Activated T-cell treated with anti-CD3 and anti-CD28 coated beads, Interleukin-2, amount 50 U/mL, for 48 hours (primary cell): ENCODE results near the gene RGS2.

Experiments used
- DNase-seq, 2 experiments: peaks; one replicate each; pipeline ENCODE4 v3.0.0-alpha.2; 2020

Gene RGS2

GRCh38 chr1:192831706-192832355 is 23.0 kb downstream of the RGS2 start:
- DNase-seq: no peak

GRCh38 chr1:192832492-192832891 is 23.7 kb downstream of the RGS2 start:
- DNase-seq: no peak

DNA sequence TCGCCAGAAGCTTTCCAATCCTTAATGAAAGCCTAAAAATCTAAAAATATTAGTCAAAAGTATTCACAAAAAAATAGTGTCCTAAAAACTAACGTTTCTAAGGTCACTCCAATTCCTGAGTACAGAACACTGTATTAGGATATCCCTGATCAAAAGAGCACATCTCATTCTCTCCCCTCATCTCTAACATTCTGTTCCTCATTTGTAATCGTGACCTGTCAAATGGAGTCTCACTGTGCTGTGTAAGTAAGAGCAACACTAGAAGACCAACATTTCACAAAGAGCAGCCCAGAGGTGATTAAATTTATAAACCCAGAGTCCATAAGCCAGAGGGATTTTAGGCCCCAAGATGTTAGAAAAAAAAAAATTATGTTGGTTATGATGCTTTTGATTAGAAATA is 26.3 kb downstream of the RGS2 start:
- no peak for DNase-seq

DNA sequence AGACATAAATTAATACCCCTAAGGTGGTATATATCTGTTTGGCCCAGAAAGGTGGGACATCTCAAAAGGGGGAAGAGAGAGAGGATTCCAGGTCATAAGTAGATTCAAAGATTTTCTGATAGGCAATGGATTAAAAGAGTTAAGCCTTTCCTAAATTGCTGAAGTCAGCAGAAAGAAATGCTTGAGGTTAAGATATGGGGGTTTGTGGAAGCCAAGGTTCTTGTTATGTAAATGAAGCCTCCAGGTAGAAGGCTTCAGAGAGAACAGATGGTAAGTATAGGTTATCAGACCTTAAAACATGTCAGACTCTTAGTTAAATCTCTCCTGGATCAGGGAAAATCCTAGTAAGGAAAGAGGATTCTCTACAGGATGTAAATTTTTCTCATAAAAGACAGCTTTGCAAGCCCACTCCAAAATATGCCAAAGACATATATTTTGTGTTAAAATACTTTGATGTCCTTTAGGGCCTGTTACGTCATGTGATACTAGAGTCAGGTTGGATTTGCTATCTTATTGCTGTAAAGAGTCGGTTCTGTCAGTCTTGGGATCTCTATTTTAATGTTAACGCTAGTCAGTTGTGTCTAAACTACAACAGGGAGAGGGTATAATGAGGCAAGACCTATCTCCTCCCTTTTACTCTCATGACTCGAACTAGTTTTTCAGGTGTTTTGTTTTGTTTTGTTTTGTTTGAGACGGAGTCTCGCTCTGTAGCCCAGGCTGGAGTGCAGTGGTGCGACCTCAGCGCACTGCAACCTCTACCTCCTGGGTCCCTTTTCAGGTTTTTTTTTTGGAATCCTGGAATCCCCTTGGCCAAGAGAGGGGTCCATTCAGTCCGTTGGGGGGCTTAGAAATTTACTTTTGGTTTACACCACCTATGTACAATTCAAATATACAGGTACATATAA is 30.6 kb downstream of the RGS2 start:
- DNase-seq: no peak

GRCh38 chr1:192844360-192844759 is 35.5 kb downstream of the RGS2 start:
- no peak for DNase-seq

- DNase-seq: no peak
Measured at GRCh38 chr1:192846950-192847349, 38.1 kb downstream of the RGS2 start.

GRCh38 chr1:192849011-192849410 is 40.2 kb downstream of the RGS2 start:
- DNase-seq: no peak

- DNase-seq: no peak
Measured at GRCh38 chr1:192849442-192849841, 40.6 kb downstream of the RGS2 start.

GRCh38 chr1:192852001-192852947 is 43.4 kb downstream of the RGS2 start:
- DNase-seq: no peak

- no peak for DNase-seq
Measured at GRCh38 chr1:192858456-192858855, 49.6 kb downstream of the RGS2 start.

DNA sequence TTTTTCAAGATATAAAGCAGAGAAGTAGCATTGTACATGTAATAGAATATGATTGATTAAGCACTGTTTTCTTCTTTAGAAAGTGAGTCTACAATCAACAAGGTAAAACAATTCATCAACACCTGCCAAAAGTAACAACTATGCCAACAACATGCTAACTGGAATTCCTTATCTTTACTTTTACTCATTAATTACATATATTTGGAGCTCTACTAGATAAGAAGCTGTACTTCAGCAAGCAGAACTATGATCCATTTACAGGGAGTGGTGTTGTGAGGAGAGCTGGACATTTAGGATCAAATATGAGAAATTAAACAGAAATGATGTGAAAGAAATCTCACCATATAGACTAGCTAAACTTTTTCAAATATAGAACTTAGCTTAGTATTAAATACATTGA is 51.0 kb downstream of the RGS2 start:
- DNase-seq: no peak

DNA sequence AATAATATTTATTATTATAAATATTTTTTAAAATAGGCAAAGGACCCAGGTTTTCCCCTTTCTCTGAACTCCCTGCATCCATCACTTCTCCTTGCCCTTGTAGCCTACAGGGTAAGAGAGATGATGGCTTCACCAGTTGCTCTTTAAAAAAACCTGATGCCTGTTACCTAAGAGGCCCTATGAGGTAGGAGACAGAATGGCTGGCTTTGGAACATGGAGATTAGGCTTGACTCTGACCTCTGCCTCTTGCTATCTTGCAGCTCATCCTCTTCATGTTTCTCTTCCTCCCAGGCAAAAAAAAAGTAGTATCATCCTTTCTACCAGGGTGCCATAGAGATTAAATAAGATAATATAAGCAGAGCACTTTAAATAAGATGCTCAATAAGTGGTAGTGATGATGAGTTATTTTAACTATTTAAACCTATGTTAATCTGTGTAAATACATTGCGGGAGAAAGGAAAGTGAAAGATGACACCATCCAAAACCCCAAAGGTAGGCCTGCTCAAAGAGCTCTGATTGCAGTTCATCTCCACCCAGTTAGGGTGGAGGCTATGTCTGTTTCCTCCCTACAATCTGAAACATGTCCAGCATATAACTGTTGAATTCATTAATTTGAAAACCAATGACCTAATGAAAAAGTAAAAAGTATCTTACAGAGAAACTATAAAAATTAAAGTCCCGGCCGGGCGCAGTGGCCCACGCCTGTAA is 51.8 kb downstream of the RGS2 start:
- no peak for DNase-seq

DNA sequence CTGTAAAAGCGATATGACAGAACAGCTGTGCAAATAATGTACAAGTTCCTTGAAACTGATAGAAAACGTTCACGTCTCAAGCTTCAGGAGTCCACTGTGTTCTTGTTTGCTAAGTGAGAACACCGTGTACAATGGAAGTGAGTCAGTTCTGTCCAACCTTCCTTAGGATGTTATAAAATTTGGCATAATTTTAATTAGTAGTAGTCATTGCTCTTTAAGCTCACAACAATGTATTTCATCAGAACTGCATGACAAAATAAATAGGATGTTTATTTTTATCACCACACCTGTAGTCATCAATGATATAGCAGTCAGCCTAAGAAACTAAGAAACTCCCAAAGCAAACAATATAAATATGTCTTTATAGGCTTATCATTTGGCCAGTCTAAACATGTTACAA is 53.0 kb downstream of the RGS2 start:
- DNase-seq: no peak
